GM21390 (cell line): ENCODE data around the gene POMZP3.
"Not testable (repeated sequence)": the region's sequence is repeated elsewhere in the genome, so short reads cannot be mapped to it uniquely, and the experiment has no call there.

ENCODE experiments used
- ATAC-seq: cut with Tn5 transposase; IDR thresholded peaks from one replicate; pipeline ENCODE4 v1.9.1; 2021; ENCODE audit not compliant: unreplicated experiment

The POMZP3 gene

GRCh38 chr7:76588586-76588985, 38.5 kb downstream of the POMZP3 start:
- not testable (repeated sequence) for ATAC-seq

GRCh38 chr7:76586585-76587315, 40.3 kb downstream of the POMZP3 start:
- not testable (repeated sequence) for ATAC-seq

- not testable (repeated sequence) for ATAC-seq
Measured at GRCh38 chr7:76583636-76584281, 43.3 kb downstream of the POMZP3 start.

GRCh38 chr7:76582848-76583631, 44.0 kb downstream of the POMZP3 start:
- ATAC-seq, result not testable (repeated sequence)

GRCh38 chr7:76575919-76576655, 51.0 kb downstream of the POMZP3 start:
- not testable (repeated sequence) for ATAC-seq

- ATAC-seq, result not testable (repeated sequence)
Measured at GRCh38 chr7:76575431-76575830, 51.6 kb downstream of the POMZP3 start.

GRCh38 chr7:76572296-76572695, 54.8 kb downstream of the POMZP3 start:
- ATAC-seq, result not testable (repeated sequence)

- ATAC-seq, result not testable (repeated sequence)
Measured at GRCh38 chr7:76570324-76570775, 56.7 kb downstream of the POMZP3 start.

- ATAC-seq, result not testable (repeated sequence)
Measured at GRCh38 chr7:76568742-76569141, 58.3 kb downstream of the POMZP3 start.

- not testable (repeated sequence) for ATAC-seq
Measured at GRCh38 chr7:76567753-76568152, 59.3 kb downstream of the POMZP3 start.

- ATAC-seq, result not testable (repeated sequence)
Measured at GRCh38 chr7:76567311-76567710, 59.8 kb downstream of the POMZP3 start.

GRCh38 chr7:76565001-76565400, 62.1 kb downstream of the POMZP3 start:
- ATAC-seq, result not testable (repeated sequence)

GRCh38 chr7:76561342-76561741, 65.7 kb downstream of the POMZP3 start:
- ATAC-seq, result not testable (repeated sequence)

- ATAC-seq, result not testable (repeated sequence)
Measured at GRCh38 chr7:76560157-76560556, 66.9 kb downstream of the POMZP3 start.
